ENCODE data around the gene APOBEC3G.

DNA sequence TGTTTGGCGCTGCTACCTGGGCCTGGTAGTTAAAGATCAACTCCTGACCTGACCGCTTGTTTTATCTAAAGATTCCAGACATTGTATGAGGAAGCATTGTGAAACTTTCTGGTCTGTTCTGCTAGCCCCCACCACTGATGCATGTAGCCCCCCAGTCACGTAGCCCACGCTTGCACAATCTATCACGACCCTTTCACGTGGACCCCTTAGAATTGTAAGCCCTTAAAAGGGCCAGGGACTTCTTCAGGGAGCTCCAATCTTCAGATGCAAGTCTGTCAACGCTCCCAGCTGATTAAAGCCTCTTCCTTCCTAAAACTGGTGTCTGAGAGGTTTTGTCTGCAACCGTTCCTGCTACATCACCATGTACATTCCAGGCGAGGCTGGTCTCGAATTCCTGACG lies 21.4 kb upstream of the APOBEC3G start:
- TF ChIP-seq SUZ12 (IDR thresholded peaks at IDR 0.05) (no peak), BHLHE40 (IDR thresholded peaks at IDR 0.05; ENCODE audit: borderline replicate concordance) (no peak), SP1 (IDR thresholded peaks at IDR 0.05) (no peak), ELF4 (IDR thresholded peaks at IDR 0.05) (no peak), FOXM1 (IDR thresholded peaks at IDR 0.05; ENCODE audit: borderline replicate concordance) (no peak), NFRKB (IDR thresholded peaks at IDR 0.05) (no peak)

Data from HEK293T (cell line).